Measurements from ENCODE around the gene HECTD1. TPM values are rescaled to one million over a fixed set of nuclear protein-coding genes. Genes with fewer than 3 reads are reported as not detected.
"Not testable (repeated sequence)": the region's sequence is repeated elsewhere in the genome, so short reads cannot be mapped to it uniquely, and the experiment has no call there.

The HECTD1 gene
- total RNA-seq, 4 donors from 2014 or later: 183 to 293 (median 208) TPM

- H3K4me1 ChIP-seq: peaks cover 0 to 11% (median 2%) of the 10 kb centered on the region in 4 donors
- no peaks in the 10 kb centered on the region for H3K9me3 ChIP-seq
- peaks cover 0 to 24% (median 0%) of the 10 kb centered on the region in 3 donors for H3K36me3 ChIP-seq
- no peak overlapping the region for H3K27ac ChIP-seq
- no peak for DNase-seq
- peak overlapping the region in 2 of 4 donors; percentile 73 to 90 for H3K4me3 ChIP-seq
- no peak for TF ChIP-seq POLR2A (IDR thresholded peaks at IDR 0.05)
- TF ChIP-seq CTCF (IDR thresholded peaks at IDR 0.05): no peak
- H3K27me3 ChIP-seq: no peaks in the 10 kb centered on the region
These were observed 2.7 kb downstream of the HECTD1 start for GRCh38 chr14:31204593-31205534.

- Histone ChIP-seq H3K4me1 (peaks cover 0 to 11% (median 2%) of the 10 kb centered on the region in 4 donors), H3K36me3 (peaks cover 0 to 24% (median 0%) of the 10 kb centered on the region in 3 donors)
- not testable (repeated sequence) for H3K27me3 ChIP-seq, H3K27ac ChIP-seq, H3K9me3 ChIP-seq, DNase-seq, H3K4me3 ChIP-seq
These were observed 3.5 kb downstream of the HECTD1 start for GRCh38 chr14:31203899-31204592.

GRCh38 chr14:31203414-31203742 is 4.2 kb downstream of the HECTD1 start:
- no peak for DNase-seq
- H3K4me1 ChIP-seq: peaks cover 0 to 11% (median 0%) of the 10 kb centered on the region in 4 donors
- TF ChIP-seq CTCF (IDR thresholded peaks at IDR 0.05) (no peak), POLR2A (IDR thresholded peaks at IDR 0.05) (no peak)
- H3K27me3 ChIP-seq: no peaks in the 10 kb centered on the region
- H3K36me3 ChIP-seq: peaks cover 0 to 28% (median 0%) of the 10 kb centered on the region in 3 donors
- H3K27ac ChIP-seq: no peak overlapping the region
- no peak overlapping the region for H3K4me3 ChIP-seq
- H3K9me3 ChIP-seq: no peaks in the 10 kb centered on the region

GRCh38 chr14:31201111-31201510 is 6.5 kb downstream of the HECTD1 start:
- no peak for DNase-seq
- peaks cover 0 to 11% (median 0%) of the 10 kb centered on the region in 4 donors for H3K4me1 ChIP-seq
- peaks cover 0 to 36% (median 0%) of the 10 kb centered on the region in 3 donors for H3K36me3 ChIP-seq
- no peaks in the 10 kb centered on the region for H3K9me3 ChIP-seq
- H3K27ac ChIP-seq: no peak overlapping the region
- no peak overlapping the region for H3K4me3 ChIP-seq
- H3K27me3 ChIP-seq: no peaks in the 10 kb centered on the region
- TF ChIP-seq CTCF (IDR thresholded peaks at IDR 0.05) (no peak), POLR2A (IDR thresholded peaks at IDR 0.05) (no peak)

GRCh38 chr14:31200702-31200990 is 6.9 kb downstream of the HECTD1 start:
- no peak for DNase-seq
- TF ChIP-seq POLR2A (IDR thresholded peaks at IDR 0.05) (no peak), CTCF (IDR thresholded peaks at IDR 0.05) (no peak)

GRCh38 chr14:31197671-31198070 is 9.9 kb downstream of the HECTD1 start:
- Histone ChIP-seq H3K27ac (no peak overlapping the region), H3K27me3 (no peaks in the 10 kb centered on the region), H3K4me3 (no peak overlapping the region), H3K36me3 (peaks cover 0 to 40% (median 0%) of the 10 kb centered on the region in 3 donors), H3K4me1 (peaks cover 0 to 16% (median 3%) of the 10 kb centered on the region in 4 donors), H3K9me3 (no peaks in the 10 kb centered on the region)
- TF ChIP-seq POLR2A (IDR thresholded peaks at IDR 0.05) (no peak), CTCF (IDR thresholded peaks at IDR 0.05) (no peak)
- DNase-seq: no peak

More at GRCh38 chr14:31200702-31200990, 6.9 kb downstream of the HECTD1 start:
- Histone ChIP-seq H3K4me3 (no peak overlapping the region), H3K4me1 (peaks cover 0 to 12% (median 0%) of the 10 kb centered on the region in 4 donors), H3K9me3 (no peaks in the 10 kb centered on the region), H3K36me3 (peaks cover 0 to 36% (median 0%) of the 10 kb centered on the region in 3 donors), H3K27ac (no peak overlapping the region), H3K27me3 (no peaks in the 10 kb centered on the region)

All from Peyer's patch (tissue), 4 donors.